Loucy (cell line): ENCODE results near the gene PKN1.

Source experiments
- H2AFZ ChIP-seq: fragments of 200-600 bp; sonication (generic); 2 replicates; pipeline ENCODE4 v1.6.0; 2016; ENCODE audit warnings: antibody characterized with exemption, mild to moderate bottlenecking, low read length, moderate library complexity
- H3F3A ChIP-seq: fragments of 200-600 bp; 2 replicates; pipeline ENCODE4 v1.6.0; 2016; ENCODE audit warnings: antibody characterized with exemption, low read depth, mild to moderate bottlenecking
- H3K27me3 ChIP-seq: fragments of 200-600 bp; sonication (generic); 2 replicates; pipeline ENCODE4 v1.6.1; 2014; ENCODE audit warnings: low read length, mild to moderate bottlenecking; ENCODE audit not compliant: insufficient read depth, poor library complexity, severe bottlenecking
- H3K36me3 ChIP-seq: fragments of 200-600 bp; sonication (generic); 2 replicates; pipeline ENCODE4 v1.6.1; 2016; ENCODE audit warnings: low read length; ENCODE audit not compliant: insufficient read depth
- H3K4me1 ChIP-seq: fragments of 200-600 bp; sonication (generic); 2 replicates; pipeline ENCODE4 v1.5.1; 2014; ENCODE audit warnings: low read length, mild to moderate bottlenecking; ENCODE audit not compliant: insufficient read depth, poor library complexity, severe bottlenecking
- H3K4me2 ChIP-seq: fragments of 200-600 bp; sonication (generic); 2 replicates; pipeline ENCODE4 v1.6.0; 2014; ENCODE audit warnings: antibody characterized with exemption, low read length, low read depth, mild to moderate bottlenecking; ENCODE audit not compliant: poor library complexity, severe bottlenecking
- H3K4me3 ChIP-seq: fragments of 200-600 bp; sonication (generic); 2 replicates; pipeline ENCODE4 v1.5.1; 2014; ENCODE audit warnings: low read length, mild to moderate bottlenecking, mixed read lengths; ENCODE audit not compliant: poor library complexity, severe bottlenecking
- H3K79me2 ChIP-seq: fragments of 200-600 bp; sonication (generic); 2 replicates; pipeline ENCODE4 v1.6.1; 2014; ENCODE audit warnings: low read length; ENCODE audit not compliant: insufficient read depth
- H3K9ac ChIP-seq: fragments of 200-600 bp; sonication (generic); 2 replicates; pipeline ENCODE4 v1.6.0; 2014; ENCODE audit warnings: mild to moderate bottlenecking, low read depth, low read length, moderate library complexity; ENCODE audit not compliant: poor library complexity, severe bottlenecking
- H3K9me2 ChIP-seq: fragments of 200-600 bp; sonication (generic); replicated peaks from 2 replicates; pipeline ENCODE4 v1.6.1; 2016; ENCODE audit warnings: low read depth, low read length, mixed read lengths
- H3K9me3 ChIP-seq: fragments of 200-600 bp; sonication (generic); 2 replicates; pipeline ENCODE4 v1.6.1; 2014; ENCODE audit warnings: mild to moderate bottlenecking, antibody characterized with exemption, low read length, low read depth; ENCODE audit not compliant: insufficient read depth
- H4K20me1 ChIP-seq: fragments of 200-600 bp; sonication (generic); 2 replicates; pipeline ENCODE4 v1.6.0; 2014; ENCODE audit warnings: antibody characterized with exemption, low read length, mild to moderate bottlenecking; ENCODE audit not compliant: insufficient read depth, poor library complexity, severe bottlenecking
- CTCF ChIP-seq: fragments of 200-600 bp; sonication (generic); conservative IDR thresholded peaks from 2 replicates; pipeline ENCODE4 v1.5.1; 2014; ENCODE audit warnings: mild to moderate bottlenecking, antibody characterized with exemption, low read length
- EZH2phosphoT487 ChIP-seq: fragments of 200-600 bp; IDR thresholded peaks from 2 replicates; pipeline ENCODE4 v1.6.1; 2018; ENCODE audit warnings: antibody characterized with exemption, mild to moderate bottlenecking, moderate library complexity, borderline replicate concordance

Gene PKN1

GRCh38 chr19:14487370-14488125 lies 54.4 kb downstream of the PKN1 start:
- H3K36me3 ChIP-seq: no peaks in the 10 kb centered on the region
- no peaks in the 10 kb centered on the region for H3K27me3 ChIP-seq
- H3F3A ChIP-seq: no peaks in the 10 kb centered on the region
- H3K4me2 ChIP-seq: no peak overlapping the region
- H2AFZ ChIP-seq: no peak overlapping the region
- H3K9ac ChIP-seq: no peak overlapping the region
- no peaks in the 10 kb centered on the region for H3K9me2 ChIP-seq
- no peaks in the 10 kb centered on the region for H4K20me1 ChIP-seq
- H3K4me3 ChIP-seq: no peak overlapping the region
- H3K4me1 ChIP-seq: no peaks in the 10 kb centered on the region
- no peak for TF ChIP-seq EZH2phosphoT487
- no peak for TF ChIP-seq CTCF
- no peaks in the 10 kb centered on the region for H3K9me3 ChIP-seq
- no peaks in the 10 kb centered on the region for H3K79me2 ChIP-seq

DNA sequence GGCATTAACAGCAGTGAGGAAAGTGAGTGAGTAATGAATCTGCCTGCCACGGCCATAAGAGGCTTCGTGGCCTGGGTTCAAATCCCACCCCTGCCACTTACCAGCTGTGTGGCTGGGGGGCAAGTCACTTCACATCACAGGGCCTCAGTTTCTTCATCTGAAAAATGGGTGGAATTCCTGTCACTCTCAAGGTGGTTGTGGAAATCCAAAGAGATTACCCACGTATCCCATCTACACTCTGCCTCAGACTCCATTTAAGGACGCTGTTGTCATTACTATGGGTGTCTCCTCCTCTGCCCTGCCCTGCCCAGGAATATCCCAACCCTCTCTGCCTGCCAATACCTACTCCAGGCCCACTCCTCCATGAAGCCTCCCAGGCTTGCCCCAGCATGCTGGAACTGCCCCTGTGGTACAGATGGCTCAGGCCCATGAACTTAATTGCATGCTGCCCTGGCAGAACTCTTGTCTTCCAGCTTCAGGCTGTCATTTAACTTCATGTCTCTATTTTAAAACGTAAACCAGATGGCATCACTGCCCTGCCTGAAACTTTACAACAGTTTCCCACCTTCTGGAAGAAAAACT lies 59.7 kb downstream of the PKN1 start:
- TF ChIP-seq CTCF: no peak
- no peak for TF ChIP-seq EZH2phosphoT487
- no peak overlapping the region for H2AFZ ChIP-seq
- H3K4me2 ChIP-seq: no peak overlapping the region
- H4K20me1 ChIP-seq: no peaks in the 10 kb centered on the region
- peaks cover 10% of the 10 kb centered on the region; the same call in 1 of the 2 replicates for H3K79me2 ChIP-seq
- H3K4me3 ChIP-seq: no peak overlapping the region
- no peaks in the 10 kb centered on the region for H3K27me3 ChIP-seq
- no peaks in the 10 kb centered on the region for H3F3A ChIP-seq
- H3K9me2 ChIP-seq: no peaks in the 10 kb centered on the region
- H3K9me3 ChIP-seq: no peaks in the 10 kb centered on the region
- H3K4me1 ChIP-seq: peaks cover 18% of the 10 kb centered on the region
- no peak overlapping the region for H3K9ac ChIP-seq
- no peaks in the 10 kb centered on the region for H3K36me3 ChIP-seq

DNA sequence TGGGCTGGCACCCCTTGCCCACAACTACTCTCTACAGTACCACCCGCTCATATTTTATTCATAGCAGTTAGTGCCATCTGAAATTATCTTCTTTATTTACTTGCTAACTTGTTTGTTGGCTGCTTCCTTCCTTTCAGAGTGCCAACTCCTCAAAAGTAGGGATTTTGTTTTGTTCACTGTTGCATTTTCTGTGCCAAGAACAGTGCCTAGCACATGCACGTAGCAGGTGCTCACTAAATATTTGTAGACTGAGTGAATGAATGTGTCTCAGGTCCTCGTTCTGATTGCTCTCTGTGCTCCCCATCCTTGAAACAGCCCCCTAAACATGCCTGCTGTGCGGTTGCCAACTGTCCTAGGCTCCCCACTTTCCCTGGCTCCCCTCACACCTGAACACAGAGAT lies 61.3 kb downstream of the PKN1 start:
- Histone ChIP-seq H3K9me3 (no peaks in the 10 kb centered on the region), H3K9me2 (no peaks in the 10 kb centered on the region), H3K4me3 (peak overlapping the region; percentile 94), H3K27me3 (no peaks in the 10 kb centered on the region), H4K20me1 (no peaks in the 10 kb centered on the region), H3F3A (no peaks in the 10 kb centered on the region), H2AFZ (no peak overlapping the region), H3K4me2 (peak overlapping the region; percentile 99), H3K36me3 (no peaks in the 10 kb centered on the region), H3K9ac (no peak overlapping the region), H3K79me2 (peaks cover 10% of the 10 kb centered on the region; the same call in 1 of the 2 replicates), H3K4me1 (peaks cover 18% of the 10 kb centered on the region)
- TF ChIP-seq EZH2phosphoT487 (no peak), CTCF (no peak)
